Stimulated activated CD8-positive, alpha-beta memory T cell treated with anti-CD3 and anti-CD28 coated beads, Interleukin-12 subunit alpha, Interleukin-12 subunit beta, amount 100 ng/mL, for 1 hour (primary cell): Measurements from ENCODE around the gene TOR4A.

Experiments used
- DNase-seq: peaks from one replicate; pipeline ENCODE4 v3.0.0-alpha.2; 2020; ENCODE audit warnings: low read depth

TOR4A gene

DNA sequence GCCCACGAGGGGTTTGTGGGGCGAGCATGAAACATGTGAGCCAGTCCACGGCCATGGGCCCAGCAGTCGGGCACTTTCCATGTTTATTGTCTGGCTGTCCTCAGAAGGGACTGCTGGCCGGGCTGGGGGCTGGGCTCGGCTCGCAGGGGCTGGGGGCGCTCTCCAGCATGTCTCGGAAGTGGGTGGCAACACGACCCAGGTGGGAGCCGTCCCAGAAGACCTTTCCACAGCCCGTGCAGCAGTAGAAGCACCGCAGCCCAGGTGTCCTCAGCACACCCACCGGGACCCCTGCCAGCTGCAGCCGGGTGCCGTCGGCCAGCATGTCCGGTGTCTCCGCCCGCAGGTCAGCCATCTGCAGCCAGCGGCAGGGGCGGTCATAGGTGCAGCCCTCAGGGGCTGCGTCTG, 29.3 kb downstream of the TOR4A start:
- DNase-seq, result no peak

DNA sequence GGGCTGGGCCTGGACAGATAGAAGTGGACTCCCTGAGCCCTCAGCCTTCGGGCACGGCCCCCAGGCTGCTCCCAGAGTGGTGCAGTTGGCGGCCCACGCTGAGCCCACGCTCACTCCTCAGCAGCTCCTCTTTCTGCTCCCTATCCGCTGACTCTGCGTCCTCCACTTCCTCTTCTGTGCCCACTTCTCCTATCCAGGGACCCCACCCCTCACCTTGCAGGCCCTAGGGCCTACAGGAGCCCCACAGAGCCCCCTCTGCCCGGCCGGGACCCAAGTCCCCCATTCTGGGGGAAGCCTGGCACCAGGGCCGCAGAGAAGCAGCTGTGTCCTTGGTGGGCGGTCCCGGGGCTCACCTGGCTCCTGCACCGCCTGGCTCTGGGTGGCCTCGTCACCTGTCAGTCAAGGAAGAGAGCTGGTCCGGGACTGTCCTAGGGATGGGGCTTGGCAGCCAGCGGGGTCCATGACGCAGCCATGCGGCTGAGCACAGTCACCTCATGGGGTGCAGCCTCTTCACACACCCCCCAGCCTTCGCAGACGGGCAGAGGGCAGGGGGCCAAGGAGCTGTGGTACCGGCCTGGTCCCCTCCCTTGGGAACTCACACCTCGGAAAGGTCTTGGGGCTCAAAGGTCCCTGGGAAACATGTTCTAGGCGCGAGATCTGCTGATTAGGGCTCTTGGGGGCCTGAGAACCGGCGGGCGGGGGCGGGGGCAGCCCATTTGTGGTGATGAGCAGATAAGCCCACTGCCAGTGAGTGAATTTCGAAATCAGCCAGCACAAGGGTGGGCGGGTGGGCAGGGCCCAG, 29.9 kb downstream of the TOR4A start:
- DNase-seq, result no peak

GRCh38 chr9:137308057-137308619, 30.6 kb downstream of the TOR4A start:
- DNase-seq, result no peak

- no peak for DNase-seq
These were observed 32.1 kb downstream of the TOR4A start for GRCh38 chr9:137309368-137310188.

GRCh38 chr9:137310189-137311052, 32.9 kb downstream of the TOR4A start:
- DNase-seq, result no peak

GRCh38 chr9:137311171-137311985, 33.9 kb downstream of the TOR4A start:
- DNase-seq, result no peak

GRCh38 chr9:137311986-137312851, 34.7 kb downstream of the TOR4A start:
- DNase-seq, result no peak

DNA sequence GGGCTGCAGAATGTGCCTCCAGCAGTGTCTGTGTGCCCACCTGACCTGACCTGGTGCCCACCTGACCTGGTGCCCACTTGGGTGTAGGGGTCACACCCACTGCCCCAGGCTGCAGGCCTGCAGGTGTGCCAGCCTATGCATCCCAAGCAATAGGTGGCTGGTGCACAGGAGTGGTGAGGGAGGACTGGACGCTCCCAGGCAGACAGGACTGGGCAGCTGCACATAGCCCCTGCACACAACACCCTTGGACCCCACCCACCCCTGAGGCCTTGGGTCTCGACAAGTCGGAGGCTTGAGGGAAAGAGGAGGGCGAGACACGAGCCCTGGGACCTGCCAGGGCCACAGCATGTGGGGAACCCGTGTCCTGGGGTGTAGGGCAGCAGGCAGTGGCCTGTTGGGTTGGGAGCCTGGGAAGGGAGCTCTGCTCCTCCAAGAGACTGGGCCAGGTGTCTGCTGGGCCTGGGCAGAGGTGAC, 35.4 kb downstream of the TOR4A start:
- no peak for DNase-seq

DNA sequence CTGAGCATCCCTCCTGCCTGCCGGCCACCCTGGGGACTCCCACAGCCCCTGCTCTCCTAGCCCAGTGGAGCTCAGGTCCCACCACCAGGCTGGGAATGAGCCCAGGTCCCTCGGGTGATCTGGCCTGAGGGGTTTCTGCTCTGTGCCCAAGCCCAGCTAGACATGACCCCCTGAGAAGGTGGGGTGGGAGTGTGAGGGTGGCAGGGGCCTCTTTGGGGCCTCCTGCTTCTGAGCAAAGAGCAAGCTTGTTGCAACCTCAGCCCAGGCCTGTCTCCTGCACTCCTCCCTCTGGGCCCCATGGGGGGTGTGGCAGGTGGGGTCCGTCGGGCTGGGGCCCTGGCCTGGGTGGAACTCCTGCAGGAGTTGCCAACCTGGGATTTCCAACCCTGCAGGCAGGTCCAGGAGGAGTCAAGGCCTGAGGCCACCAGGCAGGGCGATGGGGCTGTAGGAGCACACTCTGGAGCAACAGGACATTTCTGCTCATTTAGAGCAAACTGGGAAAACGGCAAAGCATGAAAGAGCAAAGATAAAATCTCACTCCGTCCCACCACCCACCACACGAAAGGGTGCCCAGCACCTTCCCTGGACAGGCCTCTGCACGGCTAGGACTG, 35.9 kb downstream of the TOR4A start:
- no peak for DNase-seq

DNA sequence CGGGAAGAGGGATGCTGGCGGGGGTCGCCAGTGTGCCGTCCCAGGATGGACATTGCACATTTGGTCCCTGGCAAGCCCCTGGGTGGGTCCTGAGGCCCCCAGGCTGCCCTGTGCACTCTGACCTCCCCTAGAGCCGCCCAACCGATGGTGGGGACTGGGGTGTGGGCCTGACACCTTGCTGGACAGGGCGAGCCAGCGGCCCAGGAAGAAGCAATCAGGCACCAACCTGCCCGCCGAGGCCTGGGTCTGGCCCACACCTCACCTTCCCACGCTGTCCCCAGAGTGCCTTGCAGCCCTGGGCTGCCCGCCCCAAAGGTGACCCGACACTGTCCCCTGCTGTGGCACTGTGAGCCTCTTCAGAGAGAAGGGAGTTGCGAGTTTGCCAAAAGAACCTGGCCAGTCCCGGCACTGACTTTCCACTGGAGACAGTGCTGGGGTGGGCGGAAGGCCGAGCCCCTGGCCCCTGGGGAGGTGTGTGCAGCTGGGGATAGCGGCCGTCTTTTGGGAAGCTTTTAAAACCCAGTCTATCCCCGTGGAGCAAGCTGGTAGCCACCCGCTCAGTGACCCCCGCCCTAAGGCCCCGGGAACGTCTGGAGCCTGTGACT, 36.5 kb downstream of the TOR4A start:
- no peak for DNase-seq

- DNase-seq, result no peak
These were observed 37.3 kb downstream of the TOR4A start for GRCh38 chr9:137314561-137315560.

GRCh38 chr9:137315581-137316011, 38.1 kb downstream of the TOR4A start:
- no peak for DNase-seq

DNA sequence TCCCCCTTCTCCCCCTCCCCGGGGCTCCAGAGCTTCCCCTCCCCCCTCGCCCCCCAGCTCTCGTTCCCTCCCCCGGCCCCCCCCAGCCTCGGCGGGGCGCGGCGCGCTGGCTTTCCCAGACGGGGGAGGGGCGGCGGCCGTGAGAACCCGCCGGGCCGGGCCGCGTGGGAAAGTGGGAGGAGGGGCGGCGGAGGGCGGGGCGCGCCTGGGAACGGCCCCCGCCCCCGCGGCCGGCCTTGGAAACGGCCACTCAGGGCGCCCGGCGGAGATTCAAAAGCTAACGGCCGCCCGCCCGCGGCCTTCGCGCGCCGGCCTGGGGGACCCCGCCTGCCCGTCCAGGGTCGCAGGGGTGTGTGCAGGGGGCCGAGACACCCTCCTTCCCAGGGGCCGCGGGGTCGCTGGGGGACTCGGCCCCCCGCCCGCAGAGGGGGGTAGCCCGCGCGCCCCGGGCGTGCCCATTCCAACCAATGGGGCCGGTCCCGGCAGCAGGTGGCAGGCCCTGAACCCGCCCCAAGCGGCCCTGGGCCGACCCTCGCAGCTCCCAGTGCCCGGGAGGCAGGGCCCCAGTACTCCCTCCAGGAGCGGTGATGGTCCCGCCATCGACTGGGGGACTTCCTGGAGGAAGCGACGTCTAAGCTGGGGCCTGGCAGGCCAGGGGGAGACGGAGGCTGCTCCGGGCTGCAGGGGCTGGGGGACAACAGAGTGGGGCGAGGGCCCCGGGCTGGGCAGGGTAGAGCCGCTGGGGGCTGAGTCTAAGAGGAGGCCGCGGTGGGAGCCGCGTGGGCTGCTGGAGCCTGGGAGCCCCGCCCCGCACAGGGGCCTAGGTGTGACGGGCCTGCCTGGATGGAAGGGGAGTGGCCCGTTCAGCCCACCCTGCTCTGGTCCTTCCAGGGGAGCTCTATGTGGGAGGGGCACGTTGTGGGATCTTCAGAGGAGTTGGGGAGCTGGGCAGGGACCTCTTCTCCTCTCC, 38.8 kb downstream of the TOR4A start:
- no peak for DNase-seq

DNA sequence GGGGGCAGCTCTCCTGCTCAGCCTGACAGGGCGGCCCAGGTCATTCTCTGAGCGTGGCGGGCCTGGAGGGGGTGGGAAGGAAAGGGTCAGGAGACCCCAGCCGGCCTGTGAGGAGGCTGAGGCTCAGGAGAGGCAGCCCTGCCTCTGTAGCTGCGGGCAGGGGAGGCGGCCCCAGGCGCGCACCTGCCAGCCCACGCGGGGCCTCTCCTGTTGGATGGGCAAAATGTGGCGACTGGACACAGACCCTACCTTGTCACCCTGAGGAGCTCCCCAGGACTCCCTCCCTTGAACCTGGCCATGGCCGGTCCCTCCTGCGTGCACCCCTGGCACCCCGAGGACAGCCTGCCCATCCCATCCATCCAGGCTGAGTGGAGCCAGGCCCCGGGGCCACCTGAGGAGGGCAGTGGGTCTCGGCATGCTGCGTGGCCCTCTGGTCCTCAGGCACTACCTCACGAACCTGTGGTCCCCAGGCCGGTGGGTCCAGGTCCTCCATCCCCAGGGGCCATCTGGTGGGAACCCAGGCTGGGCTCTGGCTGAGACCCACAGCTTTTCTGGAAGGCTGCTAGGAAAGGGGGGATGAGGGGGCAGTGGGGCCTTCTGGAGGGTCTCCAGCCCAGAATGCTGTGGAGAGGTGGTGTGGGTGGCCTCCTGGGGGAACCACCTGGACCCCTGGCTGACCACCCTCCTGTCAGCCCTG, 39.6 kb downstream of the TOR4A start:
- no peak for DNase-seq

- no peak for DNase-seq
These were observed 40.4 kb downstream of the TOR4A start for GRCh38 chr9:137317718-137318511.
